22Rv1 (cell line): ENCODE measurements around the gene CNGA3.

Source experiments
- CTCF ChIP-seq: fragments of 450-650 bp; IDR thresholded peaks from 2 replicates; pipeline ENCODE4 v1.5.1; 2017; ENCODE audit warnings: mild to moderate bottlenecking
- ZFX ChIP-seq: fragments of 450-650 bp; IDR thresholded peaks from 2 replicates; pipeline ENCODE4 v1.6.1; 2017; ENCODE audit warnings: antibody characterized with exemption, borderline replicate concordance

- TF ChIP-seq CTCF (no peak), ZFX (no peak)
Measured at GRCh38 chr2:98389251-98389605, 43.0 kb downstream of the CNGA3 start.
